Measurements from ENCODE around the gene SCYGR6. TPM values are rescaled to one million over a fixed set of nuclear protein-coding genes. Genes with fewer than 3 reads are reported as not detected.

Gene SCYGR6
- total and polyA plus RNA-seq, 7 donors: not detected

Other genes with a start within 250 kb of the SCYGR6 start
- gene SCYGR2, start 125.9 kb downstream of the SCYGR6 start, total RNA-seq: not detected
- not detected for gene SCYGR2, start 125.9 kb downstream of the SCYGR6 start, polyA plus RNA-seq
- not detected for gene SCYGR3, start 109.9 kb downstream of the SCYGR6 start, total RNA-seq
- gene SCYGR3, start 109.9 kb downstream of the SCYGR6 start, polyA plus RNA-seq: not detected
- not detected for gene SCYGR4, start 107.3 kb downstream of the SCYGR6 start, total RNA-seq
- gene SCYGR4, start 107.3 kb downstream of the SCYGR6 start, polyA plus RNA-seq: not detected
- not detected for gene SCYGR5, start 58.0 kb downstream of the SCYGR6 start, total RNA-seq
- not detected for gene SCYGR5, start 58.0 kb downstream of the SCYGR6 start, polyA plus RNA-seq
- gene SLC19A3, start 6.7 kb downstream of the SCYGR6 start, total RNA-seq: under 1 TPM in 3 of 4 donors, not detected in 1; 0.11 to 0.69 (median 0.46) TPM
- gene SLC19A3, start 6.7 kb downstream of the SCYGR6 start, polyA plus RNA-seq: under 1 TPM; 0.27 to 0.38 (median 0.31) TPM
- not detected for gene SCYGR7, start 3.6 kb upstream of the SCYGR6 start, total RNA-seq
- gene SCYGR7, start 3.6 kb upstream of the SCYGR6 start, polyA plus RNA-seq: not detected
- not detected for gene SCYGR8, start 21.1 kb upstream of the SCYGR6 start, total RNA-seq
- gene SCYGR8, start 21.1 kb upstream of the SCYGR6 start, polyA plus RNA-seq: not detected
- gene CCL20, start 89.1 kb upstream of the SCYGR6 start, total RNA-seq: under 1 TPM in 2 of 4 donors, not detected in 2; 0.59 to 0.92 TPM
- gene CCL20, start 89.1 kb upstream of the SCYGR6 start, polyA plus RNA-seq: under 1 TPM in 2 of 3 donors, not detected in 1; 0.18 to 0.36 TPM
- not detected for gene DAW1, start 146.9 kb upstream of the SCYGR6 start, total RNA-seq
- gene DAW1, start 146.9 kb upstream of the SCYGR6 start, polyA plus RNA-seq: under 1 TPM in 2 of 3 donors, not detected in 1; 0.03 to 0.21 TPM